PC-3 (cell line): ENCODE measurements around the gene KCNC4.

Source experiments
- EZH2phosphoT487 ChIP-seq: fragments of 300-600 bp; sonication (generic); IDR thresholded peaks from 2 replicates; pipeline ENCODE4 v1.6.1; 2018; ENCODE audit warnings: mild to moderate bottlenecking, antibody characterized with exemption, low read length, borderline replicate concordance
- TF ChIP-seq, protein P1 (sequence below): fragments of 300-600 bp; sonication (generic); conservative IDR thresholded peaks from 2 replicates; pipeline ENCODE4 v1.5.1; 2017; ENCODE audit warnings: antibody characterized with exemption, low read depth, mild to moderate bottlenecking, low read length

DNA sequence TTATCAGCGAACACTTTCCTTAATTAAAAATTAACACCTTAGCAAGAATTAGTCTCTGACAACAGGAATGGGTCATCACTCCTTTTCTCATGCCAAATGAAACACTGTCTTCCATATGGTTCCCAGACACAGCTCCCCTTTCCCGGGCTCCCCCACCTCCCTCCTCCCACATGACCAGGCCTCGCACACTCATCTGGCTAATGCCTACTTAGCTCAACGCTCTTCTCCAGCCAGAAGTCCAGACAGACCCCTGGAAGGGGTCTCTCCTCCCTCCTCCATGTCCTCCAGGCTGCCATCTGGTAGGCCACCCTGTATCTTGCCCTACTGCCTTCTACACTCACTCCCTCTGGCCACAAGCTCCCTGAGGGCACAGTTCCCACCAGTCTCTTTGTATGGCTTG, 39.9 kb downstream of the KCNC4 start:
- no peak for TF ChIP-seq EZH2phosphoT487
- TF ChIP-seq, protein P1, sequence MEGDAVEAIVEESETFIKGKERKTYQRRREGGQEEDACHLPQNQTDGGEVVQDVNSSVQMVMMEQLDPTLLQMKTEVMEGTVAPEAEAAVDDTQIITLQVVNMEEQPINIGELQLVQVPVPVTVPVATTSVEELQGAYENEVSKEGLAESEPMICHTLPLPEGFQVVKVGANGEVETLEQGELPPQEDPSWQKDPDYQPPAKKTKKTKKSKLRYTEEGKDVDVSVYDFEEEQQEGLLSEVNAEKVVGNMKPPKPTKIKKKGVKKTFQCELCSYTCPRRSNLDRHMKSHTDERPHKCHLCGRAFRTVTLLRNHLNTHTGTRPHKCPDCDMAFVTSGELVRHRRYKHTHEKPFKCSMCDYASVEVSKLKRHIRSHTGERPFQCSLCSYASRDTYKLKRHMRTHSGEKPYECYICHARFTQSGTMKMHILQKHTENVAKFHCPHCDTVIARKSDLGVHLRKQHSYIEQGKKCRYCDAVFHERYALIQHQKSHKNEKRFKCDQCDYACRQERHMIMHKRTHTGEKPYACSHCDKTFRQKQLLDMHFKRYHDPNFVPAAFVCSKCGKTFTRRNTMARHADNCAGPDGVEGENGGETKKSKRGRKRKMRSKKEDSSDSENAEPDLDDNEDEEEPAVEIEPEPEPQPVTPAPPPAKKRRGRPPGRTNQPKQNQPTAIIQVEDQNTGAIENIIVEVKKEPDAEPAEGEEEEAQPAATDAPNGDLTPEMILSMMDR, result no peak
